Natural killer cell (primary cell): ENCODE data around the gene E4F1. TPM values are rescaled to one million over a fixed set of nuclear protein-coding genes. Genes with fewer than 3 reads are reported as not detected.

Experiments used
- ATAC-seq, 3 donors: fragments of 150-1000 bp in 2 of 3; fragments of 200-7000 bp in 1 of 3; cut with Tn5 transposase; 1 replicate in 1 of 3; 2 replicates in 2 of 3; pipeline ENCODE4 v1.10.0; 2021; ENCODE audit warnings: mild to moderate bottlenecking in 2 of 3, moderate library complexity in 2 of 3
- DNase-seq, 2 donors: peaks; one replicate each; pipeline versions ENCODE4 v3.0.0 to v3.0.0-alpha.2; 2013 to 2021; ENCODE audit warnings: mixed read lengths in 1 of 2
- H3K27ac ChIP-seq: one replicate; pipeline ENCODE4 v1.5.1; 2013; ENCODE audit warnings: mild to moderate bottlenecking, low read length
- H3K27me3 ChIP-seq: one replicate; pipeline ENCODE4 v1.6.1; 2013; ENCODE audit warnings: low read length; ENCODE audit not compliant: control insufficient read depth, insufficient read depth
- H3K36me3 ChIP-seq: one replicate; pipeline ENCODE4 v1.6.1; 2013; ENCODE audit warnings: low read length; ENCODE audit not compliant: control insufficient read depth, insufficient read depth
- H3K4me1 ChIP-seq: one replicate; pipeline ENCODE4 v1.6.1; 2013; ENCODE audit warnings: low read length; ENCODE audit not compliant: control insufficient read depth, insufficient read depth
- H3K4me3 ChIP-seq: one replicate; pipeline ENCODE4 v1.5.1; 2013; ENCODE audit warnings: low read length
- H3K9me3 ChIP-seq: one replicate; pipeline ENCODE4 v1.6.1; 2013; ENCODE audit warnings: low read length; ENCODE audit not compliant: control insufficient read depth, insufficient read depth
- H3K27ac Mint-ChIP-seq, 2 donors: one replicate each; pipeline ENCODE4 v1.8.0; 2022; ENCODE audit warnings: mild to moderate bottlenecking in 2 of 2, mixed read lengths in 2 of 2, moderate library complexity in 1 of 2
- H3K27me3 Mint-ChIP-seq, 2 donors: one replicate each; pipeline ENCODE4 v1.8.0; 2022; ENCODE audit warnings: low read depth in 2 of 2, mixed read lengths in 2 of 2
- H3K36me3 Mint-ChIP-seq: one replicate; pipeline ENCODE4 v1.8.0; 2022; ENCODE audit warnings: mixed read lengths
- H3K4me1 Mint-ChIP-seq, 2 donors: one replicate each; pipeline ENCODE4 v1.8.0; 2022; ENCODE audit warnings: mixed read lengths in 2 of 2
- H3K4me3 Mint-ChIP-seq: one replicate; pipeline ENCODE4 v1.8.0; 2022; ENCODE audit warnings: mild to moderate bottlenecking, moderate library complexity, mixed read lengths
- H3K9me3 Mint-ChIP-seq, 2 donors: one replicate each; pipeline ENCODE4 v1.8.0; 2022; ENCODE audit warnings: mixed read lengths in 2 of 2
- CTCF ChIP-seq: fragments of 200-600 bp; IDR thresholded peaks from one replicate; pipeline ENCODE4 v1.8.0; 2022; ENCODE audit warnings: antibody characterized with exemption
- whole genome bisulfite sequencing: methylation state at CpG from one replicate; pipeline ENCODE4 v1.1.7; 2013; ENCODE audit warnings: missing lambda C conversion rate; ENCODE audit not compliant: insufficient coverage; 5-methylcytosine and 5-hydroxymethylcytosine counted together
- intact Hi-C: fragments of 100-400 bp; cut with micrococcal nuclease; formaldehyde crosslinking; loops from one replicate; pipeline ENCODE4 v1.14.2; 2022
- total RNA-seq, 4 donors: library from RNA; stranded (reverse); fragments of 120-200 nt in 1 of 4; gene quantifications; one replicate each; pipeline versions ENCODE4 v1.2.3 to v1.2.4, GENCODE V29; 2013 to 2022

E4F1 gene
- total RNA-seq, 3 donors from 2014 or later (not counting 1 experiment from before 2014, with no cell fraction given) = 43.6 to 45.7 (median 45.7) TPM

GRCh38 chr16:2243781-2244180, 20.4 kb downstream of the E4F1 start:
- no peaks in the 10 kb centered on the region for H3K27me3 ChIP-seq
- intact Hi-C loops = no loop called here
- no peak for TF ChIP-seq CTCF
- no peak overlapping the region for H3K27ac ChIP-seq
- DNase-seq (no peak), ATAC-seq (no peak)
- Mint-ChIP-seq H3K4me3 (no peak overlapping the region), H3K27ac (no peak overlapping the region), H3K36me3 (no peaks in the 10 kb centered on the region), H3K9me3 (no peaks in the 10 kb centered on the region), H3K27me3 (no peaks in the 10 kb centered on the region), H3K4me1 (no peaks in the 10 kb centered on the region)
- H3K36me3 ChIP-seq = peaks cover 29% of the 10 kb centered on the region
- no peaks in the 10 kb centered on the region for H3K9me3 ChIP-seq
- WGBS = 93% methylated on average over 11 of the region's 11 CpGs
- H3K4me1 ChIP-seq = no peaks in the 10 kb centered on the region
- no peak overlapping the region for H3K4me3 ChIP-seq

- Histone ChIP-seq H3K27me3 (no peaks in the 10 kb centered on the region), H3K4me3 (no peak overlapping the region), H3K4me1 (no peaks in the 10 kb centered on the region), H3K27ac (no peak overlapping the region), H3K9me3 (no peaks in the 10 kb centered on the region), H3K36me3 (peaks cover 29% of the 10 kb centered on the region)
- 90% methylated on average over 17 of the region's 17 CpGs for WGBS
- Mint-ChIP-seq H3K4me3 (no peak overlapping the region), H3K27ac (no peak overlapping the region), H3K36me3 (no peaks in the 10 kb centered on the region), H3K27me3 (no peaks in the 10 kb centered on the region), H3K4me1 (no peaks in the 10 kb centered on the region), H3K9me3 (no peaks in the 10 kb centered on the region)
- intact Hi-C loops = no loop called here
- no peak for TF ChIP-seq CTCF
- DNase-seq (no peak), ATAC-seq (no peak)
Measured at GRCh38 chr16:2244301-2244700, 20.9 kb downstream of the E4F1 start.

- TF ChIP-seq CTCF = no peak
- Histone ChIP-seq H3K4me3 (no peak overlapping the region), H3K27me3 (no peaks in the 10 kb centered on the region), H3K36me3 (peaks cover 29% of the 10 kb centered on the region), H3K9me3 (no peaks in the 10 kb centered on the region), H3K27ac (no peak overlapping the region), H3K4me1 (peaks cover 2% of the 10 kb centered on the region)
- intact Hi-C loops = no loop called here
- Mint-ChIP-seq H3K36me3 (no peaks in the 10 kb centered on the region), H3K9me3 (no peaks in the 10 kb centered on the region), H3K4me1 (no peaks in the 10 kb centered on the region), H3K27ac (no peak overlapping the region), H3K4me3 (no peak overlapping the region), H3K27me3 (no peaks in the 10 kb centered on the region)
- 96% methylated on average over 30 of the region's 30 CpGs for WGBS
- DNase-seq = no peak
- ATAC-seq = no peak
Measured at GRCh38 chr16:2244926-2245795, 21.8 kb downstream of the E4F1 start.
